IPS-18a (cell line): ENCODE results near the gene PRMT1.
"Not testable (repeated sequence)": the region's sequence is repeated elsewhere in the genome, so short reads cannot be mapped to it uniquely, and the experiment has no call there.

ENCODE experiments used
- H3K27ac ChIP-seq: one replicate; pipeline ENCODE4 v1.5.1; 2013; ENCODE audit warnings: low read length
- H3K27me3 ChIP-seq: one replicate; pipeline ENCODE4 v1.6.1; 2013; ENCODE audit warnings: mild to moderate bottlenecking, low read length; ENCODE audit not compliant: control insufficient read depth, insufficient read depth
- H3K36me3 ChIP-seq: one replicate; pipeline ENCODE4 v1.6.1; 2013; ENCODE audit warnings: low read depth, low read length; ENCODE audit not compliant: control insufficient read depth
- H3K4me1 ChIP-seq: one replicate; pipeline ENCODE4 v1.6.1; 2013; ENCODE audit warnings: low read depth, low read length; ENCODE audit not compliant: control insufficient read depth
- H3K4me3 ChIP-seq: one replicate; pipeline ENCODE4 v1.5.1; 2013; ENCODE audit warnings: low read length
- H3K9ac ChIP-seq: one replicate; pipeline ENCODE4 v1.6.1; 2013; ENCODE audit warnings: mild to moderate bottlenecking, low read length, moderate library complexity
- H3K9me3 ChIP-seq: one replicate; pipeline ENCODE4 v1.6.1; 2013; ENCODE audit warnings: low read depth, low read length; ENCODE audit not compliant: control insufficient read depth

The PRMT1 gene

DNA sequence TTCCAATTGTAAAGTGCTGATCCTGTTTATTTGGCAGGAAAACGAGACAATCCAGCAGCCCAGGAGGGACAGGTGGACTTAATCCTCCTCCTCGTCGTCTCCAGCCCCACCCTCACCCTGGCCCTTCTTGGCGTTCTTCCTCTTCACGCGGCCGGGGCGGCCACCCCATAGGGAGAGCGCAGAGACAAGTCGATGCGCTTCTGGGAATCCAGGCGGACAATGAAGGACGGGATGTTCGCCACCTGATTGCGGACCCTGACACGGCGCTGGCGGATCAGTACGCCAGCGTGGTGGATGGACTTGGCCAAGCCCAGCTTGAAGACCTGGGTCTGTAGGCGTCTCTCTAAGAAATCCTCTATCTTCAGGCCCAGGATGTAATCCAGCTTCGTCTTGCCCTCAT, 42.3 kb downstream of the PRMT1 start:
- not testable (repeated sequence) for H3K4me1 ChIP-seq, H3K4me3 ChIP-seq, H3K27ac ChIP-seq, H3K9ac ChIP-seq, H3K9me3 ChIP-seq, H3K36me3 ChIP-seq, H3K27me3 ChIP-seq

DNA sequence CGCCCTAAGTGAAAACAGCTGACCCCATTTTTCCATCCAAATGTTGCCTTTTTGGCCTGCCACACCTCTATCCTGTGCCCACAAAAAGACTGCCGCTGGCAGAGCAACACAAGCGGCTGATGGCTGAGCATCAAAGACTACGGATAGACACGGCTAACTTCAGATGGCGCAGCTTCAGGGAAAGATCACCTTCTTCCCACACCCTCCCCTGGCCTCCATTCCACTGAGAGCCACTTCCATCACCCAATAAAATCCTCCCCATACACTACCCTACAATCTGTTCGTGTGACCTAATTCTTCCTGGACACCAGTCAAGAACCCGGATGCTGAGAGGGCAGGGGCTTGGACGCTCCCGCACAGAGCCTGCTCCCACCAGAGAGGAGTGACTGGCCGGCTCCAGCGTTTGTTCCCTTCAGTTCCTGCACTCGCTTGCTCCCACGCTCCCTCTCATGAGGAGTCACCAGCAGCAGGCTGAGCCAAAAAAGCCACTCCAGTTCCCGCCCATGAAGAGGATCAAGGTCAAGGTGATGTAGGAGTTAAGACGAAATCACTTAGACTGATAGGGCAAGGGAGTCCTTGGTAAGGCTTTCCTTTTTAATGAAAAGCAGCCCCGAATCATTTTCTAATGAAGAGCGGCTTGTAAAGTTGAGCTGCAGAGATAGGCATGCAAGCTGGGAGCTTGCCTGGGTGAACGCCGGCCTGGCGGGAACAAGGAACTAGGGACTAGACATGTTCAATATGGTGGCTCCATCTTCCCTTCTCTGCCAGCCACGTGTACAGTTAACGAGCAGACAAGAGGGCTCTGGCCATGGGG, 50.4 kb downstream of the PRMT1 start:
- Histone ChIP-seq H3K27ac (no peak overlapping the region), H3K4me1 (no peaks in the 10 kb centered on the region), H3K4me3 (no peak overlapping the region), H3K27me3 (no peaks in the 10 kb centered on the region), H3K36me3 (no peaks in the 10 kb centered on the region), H3K9me3 (no peaks in the 10 kb centered on the region), H3K9ac (no peak overlapping the region)

DNA sequence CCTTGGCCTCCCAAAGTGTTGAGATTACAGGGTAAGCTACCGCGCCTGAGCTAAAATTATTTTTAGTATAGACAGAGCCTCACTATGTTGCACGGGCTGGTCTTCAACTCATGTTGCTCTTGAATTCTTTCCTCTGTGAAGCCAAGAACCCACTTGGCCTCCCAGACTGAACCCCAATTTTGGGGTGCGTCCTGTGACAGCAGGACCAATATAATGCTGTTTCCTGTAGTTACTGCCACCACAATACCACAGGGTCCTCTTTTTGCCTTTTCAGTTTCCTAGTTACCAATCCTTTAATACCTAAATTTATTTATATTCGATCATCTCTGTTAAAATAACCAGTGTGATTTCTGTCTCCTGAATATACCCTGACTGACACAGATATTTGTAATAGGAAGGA, 53.1 kb downstream of the PRMT1 start:
- Histone ChIP-seq H3K4me3 (no peak overlapping the region), H3K4me1 (no peaks in the 10 kb centered on the region), H3K9ac (no peak overlapping the region), H3K36me3 (no peaks in the 10 kb centered on the region), H3K27ac (no peak overlapping the region), H3K27me3 (no peaks in the 10 kb centered on the region), H3K9me3 (no peaks in the 10 kb centered on the region)
